Activated CD4-positive, alpha-beta T cell treated with anti-CD3 and anti-CD28 coated beads for 24 hours (primary cell): ENCODE results near the gene LRP6.
A peak's percentile ranks its signal among the peaks of the same experiment; 100 is the strongest.

Source experiments
- DNase-seq, 2 donors: peaks; one replicate each; pipeline ENCODE4 v3.0.0-alpha.2; 2020; ENCODE audit warnings: low read depth in 2 of 2

Gene LRP6

GRCh38 chr12:12121061-12121460 lies 145.8 kb downstream of the LRP6 start:
- no peak for DNase-seq

GRCh38 chr12:12116677-12117076 lies 150.2 kb downstream of the LRP6 start:
- DNase-seq = no peak

GRCh38 chr12:12115514-12115913 lies 151.3 kb downstream of the LRP6 start:
- no peak for DNase-seq

- DNase-seq = peak in 1 of 2 donors; percentile 14
Observed at GRCh38 chr12:12110923-12111555, 155.8 kb downstream of the LRP6 start.

GRCh38 chr12:12108441-12109058 lies 158.3 kb downstream of the LRP6 start:
- DNase-seq = no peak

- DNase-seq = no peak
Observed at GRCh38 chr12:12107678-12108077, 159.2 kb downstream of the LRP6 start.

GRCh38 chr12:12099102-12099501 lies 167.7 kb downstream of the LRP6 start:
- DNase-seq = no peak

GRCh38 chr12:12098691-12099015 lies 168.2 kb downstream of the LRP6 start:
- DNase-seq = no peak

GRCh38 chr12:12097891-12098690 lies 168.8 kb downstream of the LRP6 start:
- DNase-seq = no peak

- DNase-seq = no peak
Observed at GRCh38 chr12:12095021-12095420, 171.8 kb downstream of the LRP6 start.

- no peak for DNase-seq
Observed at GRCh38 chr12:12094481-12094880, 172.4 kb downstream of the LRP6 start.

GRCh38 chr12:12091977-12092663 lies 174.7 kb downstream of the LRP6 start:
- DNase-seq = no peak

- no peak for DNase-seq
Observed at GRCh38 chr12:12091071-12091470, 175.8 kb downstream of the LRP6 start.

GRCh38 chr12:12088761-12089160 lies 178.1 kb downstream of the LRP6 start:
- DNase-seq = no peak

- DNase-seq = no peak
Observed at GRCh38 chr12:12088147-12088546, 178.7 kb downstream of the LRP6 start.

- no peak for DNase-seq
Observed at GRCh38 chr12:12087693-12088034, 179.2 kb downstream of the LRP6 start.

GRCh38 chr12:12086973-12087692 lies 179.7 kb downstream of the LRP6 start:
- no peak for DNase-seq

- no peak for DNase-seq
Observed at GRCh38 chr12:12086362-12086761, 180.5 kb downstream of the LRP6 start.

GRCh38 chr12:12083688-12084087 lies 183.2 kb downstream of the LRP6 start:
- DNase-seq = no peak

GRCh38 chr12:12081836-12082497 lies 184.9 kb downstream of the LRP6 start:
- no peak for DNase-seq

- no peak for DNase-seq
Observed at GRCh38 chr12:12079291-12079690, 187.6 kb downstream of the LRP6 start.
